PC-9 (cell line): ENCODE measurements around the gene TRAPPC3.

Source experiments
- CTCF ChIP-seq: fragments of 200-600 bp; sonication (generic); conservative IDR thresholded peaks from 2 replicates; pipeline ENCODE4 v1.6.1; 2017; ENCODE audit warnings: mixed run types, antibody characterized with exemption, mild to moderate bottlenecking, moderate library complexity
- EZH2 ChIP-seq: fragments of 200-600 bp; sonication (generic); IDR thresholded peaks from 2 replicates; pipeline ENCODE4 v1.8.0; 2017; ENCODE audit warnings: antibody characterized with exemption, low read depth

GRCh38 chr1:36125129-36125991, 23.9 kb downstream of the TRAPPC3 start, which contains the start of gene COL8A2:
- no peak for TF ChIP-seq CTCF
- TF ChIP-seq EZH2: no peak
